GM18511 (cell line): Measurements from ENCODE around the gene ZNF219.

ENCODE experiments used
- ATAC-seq: cut with Tn5 transposase; IDR thresholded peaks from one replicate; pipeline ENCODE4 v1.9.1; 2021; ENCODE audit warnings: mild to moderate bottlenecking, moderate library complexity; ENCODE audit not compliant: unreplicated experiment

The ZNF219 gene

GRCh38 chr14:21098076-21098891, at the start of gene ZNF219:
Gene ZNF219, minus strand, starts transcription at chr14:21098655. Its CDS starts 5,064 bp downstream, at chr14:21093591.
- no peak for ATAC-seq

- ATAC-seq = no peak
These were observed 47.0 kb upstream of the ZNF219 start for GRCh38 chr14:21145437-21145836.

- ATAC-seq = no peak
These were observed 43.9 kb upstream of the ZNF219 start for GRCh38 chr14:21142357-21142756.

- no peak for ATAC-seq
These were observed 37.6 kb upstream of the ZNF219 start for GRCh38 chr14:21136024-21136423.

- no peak for ATAC-seq
These were observed 35.4 kb upstream of the ZNF219 start for GRCh38 chr14:21133901-21134300.

- ATAC-seq = no peak
These were observed 25.0 kb upstream of the ZNF219 start for GRCh38 chr14:21123429-21123828.

- no peak for ATAC-seq
These were observed 22.7 kb upstream of the ZNF219 start for GRCh38 chr14:21121122-21121521.

GRCh38 chr14:21120686-21121085, 22.2 kb upstream of the ZNF219 start:
- no peak for ATAC-seq

- no peak for ATAC-seq
These were observed 20.5 kb upstream of the ZNF219 start for GRCh38 chr14:21118933-21119332.

GRCh38 chr14:21113369-21113768, 14.9 kb upstream of the ZNF219 start:
- ATAC-seq = no peak

- no peak for ATAC-seq
These were observed 13.8 kb upstream of the ZNF219 start for GRCh38 chr14:21112255-21112654.

- peak; percentile 64 for ATAC-seq
These were observed 11.1 kb upstream of the ZNF219 start for GRCh38 chr14:21109377-21110138.

- ATAC-seq = no peak
These were observed 10.3 kb upstream of the ZNF219 start for GRCh38 chr14:21108791-21109190.

GRCh38 chr14:21107283-21107800, 8.9 kb upstream of the ZNF219 start:
- no peak for ATAC-seq

- no peak for ATAC-seq
These were observed 8.2 kb upstream of the ZNF219 start for GRCh38 chr14:21106498-21107282.

GRCh38 chr14:21106176-21106497, 7.7 kb upstream of the ZNF219 start:
- no peak for ATAC-seq

GRCh38 chr14:21105095-21105494, 6.6 kb upstream of the ZNF219 start:
- no peak for ATAC-seq

GRCh38 chr14:21104448-21105060, 6.1 kb upstream of the ZNF219 start:
- peak; percentile 50 for ATAC-seq

GRCh38 chr14:21103710-21104447, 5.4 kb upstream of the ZNF219 start:
- peak; percentile 94 for ATAC-seq

GRCh38 chr14:21103411-21103709, 4.9 kb upstream of the ZNF219 start:
- ATAC-seq = no peak
